Endothelial cell of umbilical vein (primary cell): ENCODE measurements around the gene ADCY5. TPM values are rescaled to one million over a fixed set of nuclear protein-coding genes. Genes with fewer than 3 reads are reported as not detected.

Experiments
- BruUV-seq: library from RNA; stranded (reverse); fragments of 400-500 nt; replicated peaks from 2 replicates; lab custom pipeline; 2021; lab: Mats Ljungman, UMichigan
- CTCF ChIA-PET: fragments of 300-600, 350-600 bp; sonication (Branson Sonifier 250); formaldehyde crosslinking; loops from one replicate; lab custom pipeline; 2021; ENCODE audit warnings: antibody characterized with exemption, inconsistent platforms; lab: Charles Lee
- POLR2A ChIA-PET: fragments of 300-600, 350-600 bp; sonication (Branson Sonifier 250); formaldehyde crosslinking; loops from one replicate; lab custom pipeline; 2021; ENCODE audit warnings: antibody characterized with exemption, inconsistent platforms; lab: Charles Lee
- DNase-seq: peaks from one replicate; pipeline ENCODE4 v3.0.0-alpha.2; 2011; ENCODE audit warnings: low read depth, low spot score
- FAIRE-seq: peaks from 2 replicates; lab custom pipeline; 2011; peaks lifted over from hg19 to GRCh38; lab: Jason Lieb, UNC
- H2AFZ ChIP-seq: 2 replicates; pipeline ENCODE4 v1.6.0; 2012; ENCODE audit warnings: low read depth, low read length, control low read depth, inconsistent platforms
- H3K27ac ChIP-seq: 2 replicates; pipeline ENCODE4 v1.5.1; 2011; ENCODE audit warnings: low read depth, mild to moderate bottlenecking, control low read depth, low read length, moderate library complexity; ENCODE audit not compliant: insufficient read depth
- H3K27me3 ChIP-seq, 2 experiments: 2 replicates each; pipeline versions ENCODE4 v1.6.0 to v1.6.1; 2011; ENCODE audit warnings: low read length in 2 of 2, mixed read lengths in 1 of 2; ENCODE audit not compliant: control insufficient read depth in 2 of 2, insufficient read depth in 2 of 2
- H3K36me3 ChIP-seq, 2 experiments: 2 replicates in 1 of 2; 3 replicates in 1 of 2; pipeline ENCODE4 v1.5.1; 2011; ENCODE audit warnings: low read length in 2 of 2, mild to moderate bottlenecking in 1 of 2, moderate library complexity in 1 of 2; ENCODE audit not compliant: control insufficient read depth in 2 of 2, insufficient read depth in 2 of 2; ENCODE audit errors: extremely low read depth in 1 of 2
- H3K4me1 ChIP-seq: 3 replicates; pipeline ENCODE4 v1.5.1; 2011; ENCODE audit warnings: mild to moderate bottlenecking, low read length; ENCODE audit not compliant: control insufficient read depth, insufficient read depth; ENCODE audit errors: extremely low read depth
- H3K4me2 ChIP-seq: 2 replicates; pipeline ENCODE4 v1.6.1; 2011; ENCODE audit warnings: low read length, control low read depth, mixed read lengths; ENCODE audit not compliant: insufficient read depth
- H3K4me3 ChIP-seq, 3 experiments: fragments of 200-600 bp in 1 of 3; sonication (generic), shearing (Covaris generic) in 1 of 3; replicated peaks in 1 of 3; 2 replicates each; pipeline ENCODE4 v1.5.1; 2011 to 2016; ENCODE audit warnings: control low read depth in 3 of 3, low read length in 3 of 3, mild to moderate bottlenecking in 2 of 3, inconsistent platforms in 1 of 3, low read depth in 1 of 3, moderate library complexity in 1 of 3; ENCODE audit not compliant: insufficient read depth in 1 of 3
- H3K79me2 ChIP-seq: 2 replicates; pipeline ENCODE4 v1.6.0; 2012; ENCODE audit warnings: low read length, inconsistent platforms; ENCODE audit not compliant: control insufficient read depth, insufficient read depth
- H3K9ac ChIP-seq: replicated peaks from 2 replicates; pipeline ENCODE3; 2011; ENCODE audit warnings: low read length, control low read depth; ENCODE audit not compliant: insufficient read depth; ENCODE audit errors: extremely low read depth
- H3K9me1 ChIP-seq: replicated peaks from 3 replicates; pipeline ENCODE4 v1.6.0; 2011; ENCODE audit warnings: mild to moderate bottlenecking, low read length; ENCODE audit not compliant: control insufficient read depth, insufficient read depth; ENCODE audit errors: extremely low read depth
- H3K9me3 ChIP-seq: replicated peaks from 2 replicates; pipeline ENCODE4 v1.5.1; 2012; ENCODE audit warnings: low read length, inconsistent platforms; ENCODE audit not compliant: control insufficient read depth, insufficient read depth
- H4K20me1 ChIP-seq: replicated peaks from 2 replicates; pipeline ENCODE3; 2011; ENCODE audit warnings: mild to moderate bottlenecking, low read length; ENCODE audit not compliant: control insufficient read depth, insufficient read depth; ENCODE audit errors: extremely low read depth
- CTCF ChIP-seq, 2 donors: IDR thresholded peaks; 1 replicate in 1 of 2; 2 replicates in 1 of 2; pipeline ENCODE4 v1.5.1; 2011; ENCODE audit warnings: low read length in 2 of 2, mild to moderate bottlenecking in 2 of 2, moderate library complexity in 2 of 2, control low read depth in 1 of 2, inconsistent platforms in 1 of 2, low read depth in 1 of 2; ENCODE audit not compliant: insufficient read depth in 1 of 2; ENCODE audit errors: extremely low read depth in 1 of 2
- EZH2 ChIP-seq: IDR thresholded peaks from 2 replicates; pipeline ENCODE4 v1.6.1; 2012; ENCODE audit warnings: borderline replicate concordance, low read depth, mild to moderate bottlenecking, moderate library complexity, low read length, inconsistent platforms; ENCODE audit not compliant: severe bottlenecking
- FOS ChIP-seq: IDR thresholded peaks from 2 replicates; pipeline ENCODE4 v1.6.1; 2011; ENCODE audit warnings: mild to moderate bottlenecking, low read length, moderate library complexity, borderline replicate concordance; ENCODE audit not compliant: insufficient read depth
- GATA2 ChIP-seq: IDR thresholded peaks from 2 replicates; pipeline ENCODE4 v1.7.0; 2011; ENCODE audit warnings: low read depth, mild to moderate bottlenecking, moderate library complexity, mixed read lengths, low read length; ENCODE audit not compliant: insufficient read length, insufficient read depth
- JUN ChIP-seq: IDR thresholded peaks from 2 replicates; pipeline ENCODE4 v1.6.1; 2011; ENCODE audit warnings: borderline replicate concordance, low read depth; ENCODE audit not compliant: insufficient read length, insufficient read depth
- MAX ChIP-seq: IDR thresholded peaks from 2 replicates; pipeline ENCODE4 v1.6.1; 2011; ENCODE audit not compliant: insufficient read depth, insufficient read length
- MYC ChIP-seq: IDR thresholded peaks from one replicate; pipeline ENCODE4 v1.6.1; 2011; ENCODE audit warnings: mild to moderate bottlenecking, low read depth, low read length
- POLR2A ChIP-seq: IDR thresholded peaks from 2 replicates; pipeline ENCODE4 v1.6.1; 2012; ENCODE audit warnings: low read depth, mild to moderate bottlenecking, control low read depth, low read length
- POLR2AphosphoS5 ChIP-seq: IDR thresholded peaks from 2 replicates; pipeline ENCODE4 v1.6.1; 2012; ENCODE audit warnings: low read depth, mild to moderate bottlenecking, control low read depth, low read length, moderate library complexity; ENCODE audit not compliant: insufficient read depth
- dilution Hi-C: fragments of 300-500 bp; cut with MboI; formaldehyde crosslinking; loops from one replicate; pipeline ENCODE4 v1.15.0; 2019; ENCODE audit warnings: low sequenced_read_pairs; ENCODE audit not compliant: extremely low pct_ligation_motif_present
- intact Hi-C: fragments of 100-400 bp; cut with micrococcal nuclease; formaldehyde crosslinking; loops from one replicate; pipeline ENCODE4 v1.10.0; 2022
- polyA plus RNA-seq, 4 experiments: library from polyadenylated mRNA; depleted of rRNA in 3 of 4; stranded (reverse) in 3 of 4; unstranded in 1 of 4; fragments of >200 nt; gene quantifications; 2 replicates each; pipeline versions ENCODE4 v1.2.1 to v1.2.3, GENCODE V29; 2011 to 2012; ENCODE audit warnings: missing spikeins in 1 of 4
- total RNA-seq: library from RNA; stranded (reverse); gene quantifications from 2 replicates; pipeline ENCODE4 v1.2.3, GENCODE V29; 2021

Gene ADCY5
- total and polyA plus RNA-seq, 2 donors (not counting 3 experiments of a cell fraction or from before 2014, with no cell fraction given), result 0.01 TPM; not detected in 1

GRCh38 chr3:123432832-123433523, 15.9 kb downstream of the ADCY5 start:
- intact Hi-C loops, result no loop called here
- no peak overlapping the region for H3K27ac ChIP-seq
- H2AFZ ChIP-seq, result no peak overlapping the region
- dilution Hi-C loops, result no loop called here
- H4K20me1 ChIP-seq, result no peaks in the 10 kb centered on the region
- no peaks in the 10 kb centered on the region for H3K9me3 ChIP-seq
- POLR2A ChIA-PET, result no interaction called here
- no peak for TF ChIP-seq JUN
- no peak for TF ChIP-seq EZH2
- TF ChIP-seq MAX, result no peak
- TF ChIP-seq CTCF (IDR thresholded peaks at IDR 0.05; ENCODE audit: extremely low read depth in 1 of 2, insufficient read depth in 1 of 2, low read depth in 1 of 2, low read length in 2 of 2), result no peak
- TF ChIP-seq FOS, result no peak
- no peak for TF ChIP-seq POLR2AphosphoS5
- no peak for TF ChIP-seq POLR2A
- TF ChIP-seq MYC, result no peak
- TF ChIP-seq GATA2, result no peak
- H3K27me3 ChIP-seq, result peaks cover 11 to 15% of the 10 kb centered on the region in 2 experiments
- CTCF ChIA-PET, result interaction anchor here (0.7 to 1.8 kb wide), 2 partner anchors 10 to 43 kb away, joined by 3 to 5 read pairs; no protein-coding TSS in a partner anchor
- DNase-seq (no peak), FAIRE-seq (no peak)
- no peak overlapping the region for H3K4me3 ChIP-seq
- no peak overlapping the region for H3K4me2 ChIP-seq
- no peaks in the 10 kb centered on the region for H3K79me2 ChIP-seq
- no TSS peak for BruUV-seq
- no peaks in the 10 kb centered on the region for H3K4me1 ChIP-seq
- no peak overlapping the region for H3K9ac ChIP-seq
- H3K9me1 ChIP-seq, result no peaks in the 10 kb centered on the region
- H3K36me3 ChIP-seq, result no peaks in the 10 kb centered on the region
